HG03521 (cell line): Measurements from ENCODE around the gene ELOA.

ENCODE experiments used
- ATAC-seq: cut with Tn5 transposase; IDR thresholded peaks from one replicate; pipeline ENCODE4 v1.9.1; 2021; ENCODE audit warnings: mild to moderate bottlenecking, moderate library complexity; ENCODE audit not compliant: unreplicated experiment

ELOA gene

GRCh38 chr1:23736437-23737134 lies 6.7 kb upstream of the ELOA start:
- no peak for ATAC-seq

DNA sequence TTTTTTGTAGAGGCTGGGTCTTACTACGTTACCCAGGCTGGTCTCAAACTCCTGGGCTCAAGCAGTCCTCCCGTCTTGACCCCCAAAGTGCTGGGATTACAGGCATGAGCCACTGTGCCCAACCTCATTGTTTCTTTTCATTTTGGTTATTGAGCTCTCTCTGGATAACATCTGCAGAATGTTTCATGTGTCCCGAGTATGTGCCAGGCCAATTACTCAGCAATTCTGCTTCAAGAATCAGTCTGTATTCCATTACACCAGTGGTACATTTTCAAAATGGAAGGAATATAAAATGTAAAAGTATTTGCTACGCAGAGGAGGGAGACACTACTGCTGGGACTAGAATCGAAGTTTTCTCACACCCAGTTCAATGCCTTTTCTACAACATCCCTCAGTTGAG lies 1.7 kb upstream of the ELOA start:
- ATAC-seq: no peak

DNA sequence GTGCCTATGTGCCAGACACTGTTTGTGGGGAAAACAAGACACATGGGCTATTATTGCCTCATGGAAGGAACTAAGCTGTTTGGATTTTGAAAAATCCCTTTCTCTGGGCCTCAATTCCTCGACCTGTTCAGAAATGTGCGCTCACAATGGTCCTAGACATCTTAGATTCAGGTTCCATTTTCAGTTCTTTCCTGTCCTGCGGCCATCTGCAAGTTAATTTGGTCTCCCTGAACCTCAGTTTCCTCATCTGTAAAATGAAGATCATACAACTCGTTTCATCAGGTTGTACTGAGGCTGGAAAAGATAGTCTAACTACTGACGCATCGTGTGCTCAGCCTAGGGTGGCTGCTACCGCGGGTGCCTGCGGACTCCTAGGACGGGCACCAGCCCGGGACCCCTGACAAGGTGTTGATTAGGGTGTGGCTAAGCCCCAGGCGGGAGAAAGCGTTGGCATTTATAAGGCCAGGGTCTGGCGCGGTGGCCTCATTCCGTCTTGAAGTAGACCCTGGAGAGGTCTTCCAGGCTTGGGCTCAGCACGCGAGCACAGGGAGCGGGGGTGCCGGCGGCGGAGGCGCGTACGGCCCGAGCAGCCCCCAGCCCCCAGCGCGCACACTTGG lies 493 bp upstream of the ELOA start:
- ATAC-seq: peak; percentile 25

GRCh38 chr1:23745515-23745914 lies 2.2 kb downstream of the ELOA start:
- no peak for ATAC-seq

DNA sequence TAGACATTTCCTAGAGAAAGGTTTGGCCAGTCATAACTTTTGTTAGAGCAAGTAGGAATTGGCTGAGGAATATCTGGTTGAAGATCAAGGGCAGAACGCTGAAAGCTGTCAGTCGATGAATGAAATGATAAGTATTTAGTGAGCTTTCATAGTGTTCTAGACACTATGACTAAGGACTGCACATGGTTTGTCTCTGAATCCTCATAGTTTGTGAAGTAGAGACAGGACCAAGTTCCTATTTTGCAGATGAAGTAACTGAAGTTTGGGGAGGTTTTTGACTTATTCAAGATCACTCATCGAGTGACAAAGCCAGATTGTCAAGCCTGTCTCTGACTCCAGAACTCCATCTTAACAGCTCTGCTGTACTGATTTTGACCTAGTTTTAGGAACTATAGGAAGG lies 4.7 kb downstream of the ELOA start:
- ATAC-seq: no peak

DNA sequence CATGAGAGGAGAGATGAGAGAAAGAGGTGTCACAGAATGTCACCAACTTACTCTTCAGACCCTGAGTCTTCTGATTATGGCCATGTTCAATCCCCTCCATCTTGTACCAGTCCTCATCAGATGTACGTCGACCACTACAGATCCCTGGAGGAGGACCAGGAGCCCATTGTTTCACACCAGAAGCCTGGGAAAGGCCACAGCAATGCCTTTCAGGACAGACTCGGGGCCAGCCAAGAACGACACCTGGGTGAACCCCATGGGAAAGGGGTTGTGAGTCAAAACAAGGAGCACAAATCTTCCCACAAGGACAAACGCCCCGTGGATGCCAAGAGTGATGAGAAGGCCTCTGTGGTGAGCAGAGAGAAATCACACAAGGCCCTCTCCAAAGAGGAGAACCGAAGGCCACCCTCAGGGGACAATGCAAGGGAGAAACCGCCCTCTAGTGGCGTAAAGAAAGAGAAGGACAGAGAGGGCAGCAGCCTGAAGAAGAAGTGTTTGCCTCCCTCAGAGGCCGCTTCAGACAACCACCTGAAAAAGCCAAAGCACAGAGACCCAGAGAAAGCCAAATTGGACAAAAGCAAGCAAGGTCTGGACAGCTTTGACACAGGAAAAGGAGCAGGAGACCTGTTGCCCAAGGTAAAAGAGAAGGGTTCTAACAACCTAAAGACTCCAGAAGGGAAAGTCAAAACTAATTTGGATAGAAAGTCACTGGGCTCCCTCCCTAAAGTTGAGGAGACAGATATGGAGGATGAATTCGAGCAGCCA lies 8.0 kb downstream of the ELOA start:
- ATAC-seq: no peak

DNA sequence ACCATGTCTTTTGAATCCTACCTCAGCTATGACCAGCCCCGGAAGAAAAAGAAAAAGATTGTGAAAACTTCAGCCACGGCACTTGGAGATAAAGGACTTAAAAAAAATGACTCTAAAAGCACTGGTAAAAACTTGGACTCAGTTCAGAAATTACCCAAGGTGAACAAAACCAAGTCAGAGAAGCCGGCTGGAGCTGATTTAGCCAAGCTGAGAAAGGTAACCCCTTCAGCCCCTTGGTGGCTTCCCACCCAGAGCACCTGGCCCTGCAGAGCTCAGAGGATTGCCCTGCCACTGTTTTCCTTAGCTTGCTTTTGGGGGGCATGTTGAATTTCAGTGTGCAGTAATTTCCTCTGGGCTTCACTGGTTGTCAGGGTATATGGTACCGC lies 8.5 kb downstream of the ELOA start:
- no peak for ATAC-seq

DNA sequence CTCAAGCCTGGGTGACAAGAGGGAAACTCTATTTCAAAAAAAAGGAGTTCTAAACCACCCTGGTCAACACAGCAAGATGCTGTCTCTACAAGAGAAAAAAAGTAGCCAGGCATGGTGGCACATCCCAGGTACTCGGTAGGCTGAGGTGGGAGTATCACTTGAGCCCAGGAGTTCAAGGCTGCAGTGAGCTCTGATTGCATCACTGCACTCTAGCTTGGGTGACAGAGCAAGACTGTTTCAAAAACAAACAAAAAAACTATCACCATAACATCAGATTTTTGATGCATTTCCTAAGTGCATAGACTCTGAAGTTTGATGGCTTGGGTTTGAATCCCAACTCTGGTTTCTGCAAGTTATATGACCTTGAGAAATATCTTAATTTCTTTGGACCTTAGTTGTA lies 9.6 kb downstream of the ELOA start:
- ATAC-seq: no peak

- no peak for ATAC-seq
Measured at GRCh38 chr1:23756676-23757075, 13.4 kb downstream of the ELOA start.

DNA sequence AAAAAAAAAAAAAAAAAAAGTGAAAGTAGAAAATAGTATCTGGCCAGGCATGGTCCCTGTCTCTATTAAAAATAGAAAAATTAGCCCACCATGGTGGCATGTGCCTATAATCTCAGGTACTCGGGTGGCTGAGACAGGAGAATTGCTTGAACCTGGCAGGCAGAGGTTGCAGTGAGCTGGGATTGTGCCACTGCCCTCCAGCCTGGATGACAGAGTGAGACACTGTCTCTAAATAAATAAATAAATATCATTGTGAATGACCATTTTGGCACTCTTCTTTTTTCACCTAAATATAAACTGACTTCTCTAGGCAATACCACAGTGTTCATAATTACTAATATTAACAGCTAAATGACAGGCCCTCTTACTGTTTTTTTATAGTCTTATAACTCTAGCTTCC lies 14.5 kb downstream of the ELOA start:
- ATAC-seq: no peak

- no peak for ATAC-seq
Measured at GRCh38 chr1:23759277-23759676, 16.0 kb downstream of the ELOA start.

DNA sequence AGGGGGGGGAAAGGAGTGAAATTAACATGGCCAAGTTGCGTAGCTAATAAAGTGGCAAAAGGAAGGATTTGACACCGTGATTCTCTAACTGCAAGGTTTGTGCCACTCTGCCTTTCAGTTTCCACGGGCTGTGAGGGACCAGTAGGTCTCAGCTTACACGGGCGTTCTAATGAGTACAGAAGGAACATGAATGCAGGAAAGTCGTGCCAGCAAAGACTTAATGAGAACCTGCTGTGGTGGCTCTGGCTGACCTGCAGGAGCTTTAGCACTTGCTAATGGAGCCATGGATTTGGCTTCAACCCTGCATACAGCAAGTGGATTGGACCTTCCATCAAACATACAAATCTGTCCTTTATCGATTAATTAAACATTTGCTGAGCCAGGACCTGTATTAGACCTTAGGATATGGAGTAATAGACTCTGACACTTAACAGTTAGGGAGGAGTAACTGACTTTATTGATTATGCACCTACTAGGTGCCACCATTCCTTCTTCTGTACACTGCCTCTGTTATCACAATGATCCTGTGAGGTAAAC lies 19.8 kb downstream of the ELOA start:
- no peak for ATAC-seq

- ATAC-seq: no peak
Measured at GRCh38 chr1:23768733-23769132, 25.5 kb downstream of the ELOA start.

DNA sequence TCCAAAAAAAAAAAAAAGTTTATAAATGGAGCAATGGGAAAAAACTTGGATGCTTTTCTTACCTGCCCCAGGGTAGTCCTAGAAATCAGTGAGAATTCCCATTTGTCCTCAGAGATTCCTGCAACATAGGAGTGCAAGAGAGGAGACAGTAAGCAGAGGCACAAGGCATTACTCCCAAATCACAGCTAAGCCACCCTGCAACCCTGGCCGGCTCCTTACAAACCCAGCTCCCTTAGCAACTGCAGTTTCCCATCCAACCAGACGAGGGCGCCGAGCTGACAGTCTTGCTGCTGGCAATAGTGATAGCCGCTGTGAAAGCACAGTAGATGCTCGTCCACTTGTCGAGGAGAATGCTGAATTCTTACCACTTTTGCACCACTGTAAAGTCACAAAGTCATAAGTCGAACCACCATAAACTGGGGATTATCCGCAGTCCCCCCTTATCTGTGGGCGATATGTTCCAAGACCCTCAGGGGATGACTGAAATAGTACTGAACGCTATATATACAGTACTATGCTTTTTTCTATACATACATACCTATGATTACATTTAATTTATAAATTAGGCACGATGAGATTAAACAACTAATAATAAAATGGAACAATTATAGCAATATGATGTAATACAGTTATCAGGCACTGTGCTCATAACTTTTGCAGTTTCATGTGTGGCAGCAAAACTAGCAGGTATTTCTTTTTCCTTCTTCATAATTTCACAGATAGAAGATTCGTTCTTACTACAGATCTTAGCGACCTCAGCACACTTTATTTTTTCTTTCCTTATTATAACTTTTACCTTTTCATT lies 29.0 kb downstream of the ELOA start:
- peak; percentile 45 for ATAC-seq

DNA sequence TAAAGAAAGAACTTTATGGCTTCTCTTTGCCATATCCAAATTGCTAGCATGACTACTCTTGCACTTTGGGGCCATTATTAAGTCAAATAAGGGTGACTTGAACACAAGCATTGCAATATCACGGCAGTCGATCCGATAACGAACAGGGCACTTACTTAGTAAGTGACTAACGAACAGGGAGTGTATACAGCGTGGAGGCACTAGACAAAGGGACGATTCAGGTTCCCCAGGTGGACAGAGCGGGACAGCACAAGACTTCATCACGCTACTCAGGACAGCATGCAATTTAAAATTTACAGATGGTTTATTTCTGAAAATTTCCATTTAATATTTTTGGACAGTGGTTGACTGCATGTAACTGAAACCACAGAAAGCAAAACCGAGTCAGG lies 29.6 kb downstream of the ELOA start:
- ATAC-seq: no peak

GRCh38 chr1:23774174-23774880 lies 31.1 kb downstream of the ELOA start:
- ATAC-seq: no peak

- no peak for ATAC-seq
Measured at GRCh38 chr1:23776217-23776616, 32.9 kb downstream of the ELOA start.

GRCh38 chr1:23777979-23778814 lies 34.9 kb downstream of the ELOA start, which contains the start of gene PITHD1:
PITHD1 (plus strand) TSS chr1:23778418; CDS start chr1:23778516, 98 bp downstream.
- peak; percentile 83 for ATAC-seq

DNA sequence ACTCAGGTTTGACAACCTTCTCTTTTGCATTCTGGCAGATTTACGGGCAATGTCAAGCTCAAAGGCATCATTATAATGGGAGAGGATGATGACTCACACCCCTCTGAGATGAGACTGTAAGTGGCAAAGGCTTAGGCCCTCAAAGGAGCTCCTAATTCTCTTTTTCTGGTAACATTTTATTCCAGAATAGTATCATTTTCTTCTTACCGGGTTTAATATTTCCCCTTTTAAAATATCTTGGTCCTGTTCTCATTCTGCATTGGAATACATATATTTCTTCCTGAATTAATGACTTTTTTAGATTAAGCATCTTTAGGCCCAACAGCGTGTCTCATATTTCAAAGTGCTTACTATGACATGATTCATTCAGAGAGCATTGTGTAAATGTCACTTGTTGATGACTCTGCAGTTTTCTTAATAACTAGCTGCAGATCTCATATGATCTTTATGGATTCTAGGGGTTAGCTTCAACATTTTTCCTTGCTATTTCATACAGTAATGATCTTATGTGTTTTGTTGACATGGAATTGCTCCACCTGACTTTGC lies 36.6 kb downstream of the ELOA start:
- no peak for ATAC-seq
